Measurements from ENCODE around the gene NUP153. TPM values are rescaled to one million over a fixed set of nuclear protein-coding genes. Genes with fewer than 3 reads are reported as not detected.

Gene NUP153
- total RNA-seq, 4 donors from 2014 or later, result 30.0 to 33.5 (median 33.0) TPM

GRCh38 chr6:17630511-17631073, 76.1 kb downstream of the NUP153 start:
- peak in 1 of 2 donors; percentile 13 for DNase-seq (ENCODE audit: low spot score in 2 of 2)
- Histone ChIP-seq H3K27ac (peak overlapping the region in 2 of 4 donors; percentile 18 to 23), H3K27me3 (no peaks in the 10 kb centered on the region), H3K4me1 (peaks cover 0 to 36% (median 6%) of the 10 kb centered on the region in 4 donors), H3K36me3 (peaks cover 0 to 66% (median 9%) of the 10 kb centered on the region in 3 donors), H3K4me3 (no peak overlapping the region), H3K9me3 (no peaks in the 10 kb centered on the region)
- 42 to 46% methylated on average over 5 of the region's 5 CpGs for whole genome bisulfite sequencing, 2 donors
- TF ChIP-seq POLR2A (IDR thresholded peaks at IDR 0.05) (no peak), EP300 (IDR thresholded peaks at IDR 0.05) (no peak), CTCF (IDR thresholded peaks at IDR 0.05) (no peak)

GRCh38 chr6:17629824-17630510, 76.8 kb downstream of the NUP153 start:
- no peak for DNase-seq (ENCODE audit: low spot score in 2 of 2)
- no peaks in the 10 kb centered on the region for H3K27me3 ChIP-seq
- TF ChIP-seq POLR2A (IDR thresholded peaks at IDR 0.05) (no peak), CTCF (IDR thresholded peaks at IDR 0.05) (no peak), EP300 (IDR thresholded peaks at IDR 0.05) (no peak)
- H3K9me3 ChIP-seq, result no peaks in the 10 kb centered on the region
- 62 to 64% methylated on average over 8 of the region's 8 CpGs for WGBS, 2 donors
- H3K4me3 ChIP-seq, result no peak overlapping the region
- peak overlapping the region in 2 of 4 donors; percentile 18 to 23 for H3K27ac ChIP-seq
- peaks cover 0 to 67% (median 13%) of the 10 kb centered on the region in 3 donors for H3K36me3 ChIP-seq
- peaks cover 0 to 36% (median 6%) of the 10 kb centered on the region in 4 donors for H3K4me1 ChIP-seq

- TF ChIP-seq EP300 (IDR thresholded peaks at IDR 0.05) (no peak), POLR2A (IDR thresholded peaks at IDR 0.05) (no peak), CTCF (IDR thresholded peaks at IDR 0.05) (no peak)
- Histone ChIP-seq H3K4me3 (no peak overlapping the region), H3K4me1 (peaks cover 0 to 33% (median 6%) of the 10 kb centered on the region in 4 donors), H3K36me3 (peaks cover 0 to 78% (median 16%) of the 10 kb centered on the region in 3 donors), H3K27ac (no peak overlapping the region), H3K27me3 (no peaks in the 10 kb centered on the region), H3K9me3 (no peaks in the 10 kb centered on the region)
- no peak for DNase-seq (ENCODE audit: low spot score in 2 of 2)
- 50 to 67% methylated on average over 1 of the region's 1 CpG for WGBS, 2 donors
Observed at GRCh38 chr6:17628873-17629272, 77.9 kb downstream of the NUP153 start.

- 81 to 85% methylated on average over 1 of the region's 1 CpG for WGBS, 2 donors
- Histone ChIP-seq H3K27ac (no peak overlapping the region), H3K9me3 (no peaks in the 10 kb centered on the region), H3K4me1 (peaks cover 0 to 10% (median 2%) of the 10 kb centered on the region in 4 donors), H3K36me3 (peaks cover 0 to 86% (median 14%) of the 10 kb centered on the region in 3 donors), H3K4me3 (no peak overlapping the region), H3K27me3 (no peaks in the 10 kb centered on the region)
- DNase-seq (ENCODE audit: low spot score in 2 of 2), result no peak
- TF ChIP-seq EP300 (IDR thresholded peaks at IDR 0.05) (no peak), POLR2A (IDR thresholded peaks at IDR 0.05) (no peak), CTCF (IDR thresholded peaks at IDR 0.05) (no peak)
Observed at GRCh38 chr6:17624396-17624795, 82.3 kb downstream of the NUP153 start.

- H3K27me3 ChIP-seq, result no peaks in the 10 kb centered on the region
- H3K4me3 ChIP-seq, result no peak overlapping the region
- WGBS, 2 donors, result 93 to 96% methylated on average over 5 of the region's 5 CpGs
- TF ChIP-seq EP300 (IDR thresholded peaks at IDR 0.05), result no peak
- no peak for TF ChIP-seq POLR2A (IDR thresholded peaks at IDR 0.05)
- TF ChIP-seq CTCF (IDR thresholded peaks at IDR 0.05), result no peak
- H3K4me1 ChIP-seq, result no peaks in the 10 kb centered on the region
- peaks cover 0 to 67% (median 11%) of the 10 kb centered on the region in 3 donors for H3K36me3 ChIP-seq
- no peaks in the 10 kb centered on the region for H3K9me3 ChIP-seq
- no peak overlapping the region for H3K27ac ChIP-seq
- no peak for DNase-seq (ENCODE audit: low spot score in 2 of 2)
Observed at GRCh38 chr6:17622144-17622543, 84.6 kb downstream of the NUP153 start.

All from tibial nerve (tissue), 4 donors.